GM18507 (cell line): ENCODE results near the gene RPS19BP1.
"Not testable (repeated sequence)": the region's sequence is repeated elsewhere in the genome, so short reads cannot be mapped to it uniquely, and the experiment has no call there.

Source experiments
- DNase-seq: peaks from one replicate; pipeline ENCODE4 v3.0.0; 2011; ENCODE audit warnings: low read depth; ENCODE audit not compliant: insufficient read length; ENCODE audit errors: extremely low spot score
- FAIRE-seq: peaks from 2 replicates; lab custom pipeline; 2011; peaks lifted over from hg19 to GRCh38; lab: Jason Lieb, UNC

Gene RPS19BP1

GRCh38 chr22:39518144-39518786 lies 14.3 kb downstream of the RPS19BP1 start:
- no peak for FAIRE-seq
- DNase-seq: no peak

GRCh38 chr22:39517470-39517869 lies 15.1 kb downstream of the RPS19BP1 start:
- no peak for DNase-seq

GRCh38 chr22:39515266-39516050 lies 17.1 kb downstream of the RPS19BP1 start:
- FAIRE-seq: no peak
- no peak for DNase-seq

More at GRCh38 chr22:39517470-39517869, 15.1 kb downstream of the RPS19BP1 start:
- no peak for FAIRE-seq

- FAIRE-seq (no peak), DNase-seq (no peak)
These were observed 18.1 kb downstream of the RPS19BP1 start for GRCh38 chr22:39514373-39514973.

GRCh38 chr22:39513791-39514190 lies 18.8 kb downstream of the RPS19BP1 start:
- DNase-seq (no peak), FAIRE-seq (no peak)

- DNase-seq (no peak), FAIRE-seq (no peak)
These were observed 20.5 kb downstream of the RPS19BP1 start for GRCh38 chr22:39512026-39512425.

- no peak for DNase-seq
- no peak for FAIRE-seq
These were observed 21.3 kb downstream of the RPS19BP1 start for GRCh38 chr22:39511226-39511625.

GRCh38 chr22:39510529-39511149 lies 21.9 kb downstream of the RPS19BP1 start:
- no peak for FAIRE-seq
- no peak for DNase-seq

GRCh38 chr22:39508393-39508792 lies 24.2 kb downstream of the RPS19BP1 start:
- DNase-seq (no peak), FAIRE-seq (no peak)

GRCh38 chr22:39507021-39507420 lies 25.5 kb downstream of the RPS19BP1 start:
- not testable (repeated sequence) for DNase-seq, FAIRE-seq

- DNase-seq (no peak), FAIRE-seq (no peak)
These were observed 28.5 kb downstream of the RPS19BP1 start for GRCh38 chr22:39504071-39504470.

- DNase-seq (no peak), FAIRE-seq (peak; percentile 41)
These were observed 28.9 kb downstream of the RPS19BP1 start for GRCh38 chr22:39503630-39504029.

- peak; percentile 41 for FAIRE-seq
- DNase-seq: no peak
These were observed 29.6 kb downstream of the RPS19BP1 start for GRCh38 chr22:39502789-39503409.

- FAIRE-seq (peak; percentile 99), DNase-seq (peak; percentile 95)
These were observed 30.3 kb downstream of the RPS19BP1 start, which contains the start of gene MIEF1 for GRCh38 chr22:39502109-39502788. TSS of gene MIEF1 (plus strand) at chr22:39502290. CDS start at chr22:39511295, 9,005 bp downstream.

- FAIRE-seq (no peak), DNase-seq (no peak)
These were observed 30.9 kb downstream of the RPS19BP1 start for GRCh38 chr22:39501644-39502108.

GRCh38 chr22:39500101-39500500 lies 32.4 kb downstream of the RPS19BP1 start:
- DNase-seq (no peak), FAIRE-seq (no peak)

GRCh38 chr22:39498802-39499201 lies 33.7 kb downstream of the RPS19BP1 start:
- FAIRE-seq: no peak
- no peak for DNase-seq

GRCh38 chr22:39498368-39498767 lies 34.2 kb downstream of the RPS19BP1 start:
- no peak for FAIRE-seq

GRCh38 chr22:39497429-39497828 lies 35.1 kb downstream of the RPS19BP1 start:
- no peak for DNase-seq
- FAIRE-seq: no peak

More at GRCh38 chr22:39498368-39498767, 34.2 kb downstream of the RPS19BP1 start:
- no peak for DNase-seq
